Measurements from ENCODE around the gene ATG14.

- TF ChIP-seq CTCF (IDR thresholded peaks at IDR 0.05), result no peak
- no peak for TF ChIP-seq POLR2A (IDR thresholded peaks at IDR 0.05)
Observed at GRCh38 chr14:55432628-55433027, 21.0 kb upstream of the ATG14 start.
